Osteoblast (primary cell): ENCODE measurements around the gene MEGF9. TPM values are rescaled to one million over a fixed set of nuclear protein-coding genes. Genes with fewer than 3 reads are reported as not detected.
A peak's percentile ranks its signal among the peaks of the same experiment; 100 is the strongest.

Experiments used
- DNase-seq: peaks from one replicate; pipeline ENCODE4 v3.0.0; 2011; ENCODE audit warnings: low spot score, mixed read lengths; ENCODE audit not compliant: insufficient read length; ENCODE audit errors: missing footprints
- H2AFZ ChIP-seq: 2 replicates; pipeline ENCODE4 v1.6.0; 2011; ENCODE audit warnings: mild to moderate bottlenecking, low read length
- H3K27ac ChIP-seq: 2 replicates; pipeline ENCODE4 v1.5.1; 2011; ENCODE audit warnings: mild to moderate bottlenecking, low read depth, low read length, moderate library complexity
- H3K27me3 ChIP-seq: 2 replicates; pipeline ENCODE4 v1.6.0; 2012; ENCODE audit warnings: mild to moderate bottlenecking, control low read depth, inconsistent platforms, low read length, moderate library complexity; ENCODE audit not compliant: insufficient read depth
- H3K36me3 ChIP-seq: 2 replicates; pipeline ENCODE4 v1.5.1; 2011; ENCODE audit warnings: mild to moderate bottlenecking, low read length, control low read depth, moderate library complexity; ENCODE audit not compliant: insufficient read depth
- H3K4me1 ChIP-seq: 2 replicates; pipeline ENCODE4 v1.5.1; 2011; ENCODE audit warnings: mild to moderate bottlenecking, low read length, control low read depth, moderate library complexity; ENCODE audit not compliant: insufficient read depth
- H3K4me2 ChIP-seq: 2 replicates; pipeline ENCODE4 v1.6.0; 2011; ENCODE audit warnings: mild to moderate bottlenecking, low read length; ENCODE audit not compliant: insufficient read depth
- H3K4me3 ChIP-seq: fragments of 200-600 bp; sonication (generic); 3 replicates; pipeline ENCODE4 v1.5.1; 2012; ENCODE audit warnings: mild to moderate bottlenecking, low read length, inconsistent platforms; ENCODE audit not compliant: insufficient read depth
- H3K79me2 ChIP-seq: 2 replicates; pipeline ENCODE4 v1.6.0; 2012; ENCODE audit warnings: mild to moderate bottlenecking, low read length, control low read depth, inconsistent platforms; ENCODE audit not compliant: insufficient read depth
- H3K9me3 ChIP-seq: 2 replicates; pipeline ENCODE4 v1.5.1; 2011; ENCODE audit warnings: low read depth, low read length, control low read depth
- H4K20me1 ChIP-seq: 2 replicates; pipeline ENCODE4 v1.6.0; 2012; ENCODE audit warnings: mild to moderate bottlenecking, low read length, control low read depth; ENCODE audit not compliant: insufficient read depth
- CTCF ChIP-seq: IDR thresholded peaks from 2 replicates; pipeline ENCODE4 v1.5.1; 2011; ENCODE audit warnings: mild to moderate bottlenecking, low read depth, low read length, moderate library complexity; ENCODE audit errors: extremely low read depth
- total RNA-seq: library from RNA; depleted of rRNA; stranded (reverse); fragments of >200 nt; gene quantifications from 2 replicates; pipeline ENCODE4 v1.2.3, GENCODE V29; 2012

Gene MEGF9
- total RNA-seq, 1 donor = 10.9 TPM

DNA sequence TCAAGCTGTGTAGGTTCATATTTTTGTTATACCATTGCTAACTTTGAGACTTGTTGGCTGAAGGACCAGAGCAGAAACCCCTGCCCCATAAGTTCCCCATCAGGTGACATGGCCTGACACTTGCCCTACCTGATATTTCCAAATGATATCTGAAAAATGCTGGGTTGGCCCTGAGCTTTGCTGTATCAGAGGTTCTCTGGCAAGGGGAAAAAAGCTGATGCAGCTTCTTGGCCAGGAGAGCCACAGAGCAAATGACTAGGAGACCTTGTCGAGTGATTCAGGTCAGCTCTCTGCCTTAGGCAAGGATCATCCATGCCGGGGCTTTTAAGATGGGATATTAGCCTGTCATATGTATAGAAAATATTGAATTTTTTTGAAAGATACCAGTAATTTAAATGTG is 2.9 kb upstream of the MEGF9 start:
- Histone ChIP-seq H3K36me3 (no peaks in the 10 kb centered on the region), H4K20me1 (no peaks in the 10 kb centered on the region), H3K27me3 (no peaks in the 10 kb centered on the region), H3K79me2 (peaks cover 18% of the 10 kb centered on the region), H3K9me3 (no peaks in the 10 kb centered on the region), H2AFZ (no peak overlapping the region), H3K4me1 (peaks cover 19% of the 10 kb centered on the region), H3K27ac (no peak overlapping the region), H3K4me3 (no peak overlapping the region), H3K4me2 (no peak overlapping the region)
- DNase-seq = no peak
- no peak for TF ChIP-seq CTCF

GRCh38 chr9:120716483-120716882 is 2.2 kb upstream of the MEGF9 start:
- H3K36me3 ChIP-seq = no peaks in the 10 kb centered on the region
- H2AFZ ChIP-seq = no peak overlapping the region
- H4K20me1 ChIP-seq = no peaks in the 10 kb centered on the region
- no peak overlapping the region for H3K4me3 ChIP-seq
- peaks cover 25% of the 10 kb centered on the region for H3K79me2 ChIP-seq
- H3K9me3 ChIP-seq = no peaks in the 10 kb centered on the region
- no peak overlapping the region for H3K27ac ChIP-seq
- no peaks in the 10 kb centered on the region for H3K27me3 ChIP-seq
- peaks cover 26% of the 10 kb centered on the region for H3K4me1 ChIP-seq
- no peak overlapping the region for H3K4me2 ChIP-seq
- no peak for TF ChIP-seq CTCF
- no peak for DNase-seq

DNA sequence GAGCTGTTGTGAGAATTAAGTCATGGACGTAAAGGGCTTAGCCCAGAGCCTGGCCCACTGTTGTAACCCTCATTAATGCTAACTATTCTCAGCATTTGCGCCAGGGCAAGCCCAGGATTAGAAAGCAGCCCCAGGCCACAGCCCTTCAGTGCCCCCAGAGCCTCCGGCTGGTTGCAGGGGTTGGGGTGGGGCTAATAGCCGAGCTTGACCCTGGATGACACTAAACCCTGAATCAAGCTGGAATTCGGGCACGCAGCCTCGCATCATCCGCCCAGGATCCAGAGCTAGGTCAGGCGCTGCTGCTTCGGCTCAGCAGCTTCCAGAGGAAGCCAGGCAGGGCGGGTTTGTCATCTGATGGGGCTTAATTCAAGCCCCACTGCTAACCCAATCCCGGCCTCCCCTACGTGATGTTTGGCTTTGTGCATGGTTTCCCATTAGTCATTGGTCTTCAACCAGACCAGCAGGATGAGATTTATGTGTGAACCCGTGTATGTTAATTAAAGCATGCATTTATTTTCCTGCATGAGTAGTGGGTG is 1.2 kb upstream of the MEGF9 start:
- no peaks in the 10 kb centered on the region for H3K27me3 ChIP-seq
- H4K20me1 ChIP-seq = no peaks in the 10 kb centered on the region
- peak overlapping the region; percentile 83 for H3K4me2 ChIP-seq
- peak overlapping the region; percentile 91 for H2AFZ ChIP-seq
- H3K79me2 ChIP-seq = peaks cover 31% of the 10 kb centered on the region
- no peaks in the 10 kb centered on the region for H3K9me3 ChIP-seq
- H3K27ac ChIP-seq = peak overlapping the region; percentile 69
- peak overlapping the region; percentile 88 for H3K4me3 ChIP-seq
- DNase-seq = peak; percentile 87
- H3K4me1 ChIP-seq = peaks cover 36% of the 10 kb centered on the region
- H3K36me3 ChIP-seq = no peaks in the 10 kb centered on the region
- TF ChIP-seq CTCF = no peak

- TF ChIP-seq CTCF = no peak
- Histone ChIP-seq H3K27me3 (no peaks in the 10 kb centered on the region), H4K20me1 (no peaks in the 10 kb centered on the region), H3K4me1 (peaks cover 36% of the 10 kb centered on the region), H3K4me2 (peak overlapping the region; percentile 83), H3K9me3 (no peaks in the 10 kb centered on the region), H3K27ac (peak overlapping the region; percentile 69), H2AFZ (peak overlapping the region; percentile 91), H3K36me3 (no peaks in the 10 kb centered on the region), H3K79me2 (peaks cover 33% of the 10 kb centered on the region), H3K4me3 (peak overlapping the region; percentile 88)
- DNase-seq = no peak
These were observed 647 bp upstream of the MEGF9 start for GRCh38 chr9:120714846-120715388.
